ENCODE data around the gene ST3GAL6. TPM values are rescaled to one million over a fixed set of nuclear protein-coding genes. Genes with fewer than 3 reads are reported as not detected.

ST3GAL6 gene
- total and polyA plus RNA-seq, 2 donors (not counting 3 experiments of a cell fraction or from before 2014, with no cell fraction given) = 13.2 to 35.9 TPM

GRCh38 chr3:98793971-98794370 is 30.8 kb downstream of the ST3GAL6 start:
- Histone ChIP-seq H3K9me1 (replicated peaks; ENCODE audit: control insufficient read depth, extremely low read depth, insufficient read depth, low read length) (no peaks in the 10 kb centered on the region), H3K9ac (replicated peaks; ENCODE audit: extremely low read depth, insufficient read depth, low read length) (no peak overlapping the region), H3K36me3 (ENCODE audit: control insufficient read depth in 2 of 2, extremely low read depth in 1 of 2, insufficient read depth in 2 of 2, low read length in 2 of 2) (peaks cover 6 to 9% of the 10 kb centered on the region in 2 experiments), H3K4me2 (ENCODE audit: insufficient read depth, low read length) (no peak overlapping the region), H3K27ac (ENCODE audit: insufficient read depth, low read depth, low read length) (no peak overlapping the region), H3K4me3 (replicated peaks in 1 of 3; ENCODE audit: insufficient read depth in 1 of 3, low read depth in 1 of 3, low read length in 3 of 3) (no peak overlapping the region), H2AFZ (ENCODE audit: low read depth, low read length) (no peak overlapping the region), H3K27me3 (ENCODE audit: control insufficient read depth in 2 of 2, insufficient read depth in 2 of 2, low read length in 2 of 2) (no peaks in the 10 kb centered on the region), H3K79me2 (ENCODE audit: control insufficient read depth, insufficient read depth, low read length) (no peaks in the 10 kb centered on the region), H3K4me1 (ENCODE audit: control insufficient read depth, extremely low read depth, insufficient read depth, low read length) (peaks cover 13% of the 10 kb centered on the region), H4K20me1 (replicated peaks; ENCODE audit: control insufficient read depth, extremely low read depth, insufficient read depth, low read length) (no peaks in the 10 kb centered on the region), H3K9me3 (replicated peaks; ENCODE audit: control insufficient read depth, insufficient read depth, low read length) (no peaks in the 10 kb centered on the region)
- no peak for TF ChIP-seq MYC (IDR thresholded peaks at IDR 0.05; ENCODE audit: low read depth, low read length)
- TF ChIP-seq JUN (IDR thresholded peaks at IDR 0.05; ENCODE audit: borderline replicate concordance, insufficient read depth, insufficient read length, low read depth) = no peak
- no peak for TF ChIP-seq MAX (IDR thresholded peaks at IDR 0.05; ENCODE audit: insufficient read depth, insufficient read length)
- no peak for TF ChIP-seq EZH2 (IDR thresholded peaks at IDR 0.05; ENCODE audit: borderline replicate concordance, low read depth, low read length, severe bottlenecking)
- TF ChIP-seq GATA2 (IDR thresholded peaks at IDR 0.05; ENCODE audit: insufficient read depth, insufficient read length, low read depth, low read length) = no peak
- TF ChIP-seq, protein P1, sequence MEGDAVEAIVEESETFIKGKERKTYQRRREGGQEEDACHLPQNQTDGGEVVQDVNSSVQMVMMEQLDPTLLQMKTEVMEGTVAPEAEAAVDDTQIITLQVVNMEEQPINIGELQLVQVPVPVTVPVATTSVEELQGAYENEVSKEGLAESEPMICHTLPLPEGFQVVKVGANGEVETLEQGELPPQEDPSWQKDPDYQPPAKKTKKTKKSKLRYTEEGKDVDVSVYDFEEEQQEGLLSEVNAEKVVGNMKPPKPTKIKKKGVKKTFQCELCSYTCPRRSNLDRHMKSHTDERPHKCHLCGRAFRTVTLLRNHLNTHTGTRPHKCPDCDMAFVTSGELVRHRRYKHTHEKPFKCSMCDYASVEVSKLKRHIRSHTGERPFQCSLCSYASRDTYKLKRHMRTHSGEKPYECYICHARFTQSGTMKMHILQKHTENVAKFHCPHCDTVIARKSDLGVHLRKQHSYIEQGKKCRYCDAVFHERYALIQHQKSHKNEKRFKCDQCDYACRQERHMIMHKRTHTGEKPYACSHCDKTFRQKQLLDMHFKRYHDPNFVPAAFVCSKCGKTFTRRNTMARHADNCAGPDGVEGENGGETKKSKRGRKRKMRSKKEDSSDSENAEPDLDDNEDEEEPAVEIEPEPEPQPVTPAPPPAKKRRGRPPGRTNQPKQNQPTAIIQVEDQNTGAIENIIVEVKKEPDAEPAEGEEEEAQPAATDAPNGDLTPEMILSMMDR (IDR thresholded peaks at IDR 0.05; ENCODE audit: extremely low read depth in 1 of 2, insufficient read depth in 1 of 2, low read depth in 1 of 2, low read length in 2 of 2) = no peak
- TF ChIP-seq POLR2A (IDR thresholded peaks at IDR 0.05; ENCODE audit: low read depth, low read length) = no peak
- no peak for TF ChIP-seq FOS (IDR thresholded peaks at IDR 0.05; ENCODE audit: borderline replicate concordance, insufficient read depth, low read length)
- TF ChIP-seq POLR2AphosphoS5 (IDR thresholded peaks at IDR 0.05; ENCODE audit: insufficient read depth, low read depth, low read length) = no peak
- ChIA-PET CTCF (interaction anchor here (1.1 to 7.2 kb wide), 5 partner anchors 12 to 200 kb away, joined by 4 to 63 read pairs (median 5); no protein-coding TSS in a partner anchor), POLR2A (no interaction called here)
- intact Hi-C loops (cut with micrococcal nuclease) (loop anchor here (5.0 kb wide), 1 partner anchor 192 kb away; no protein-coding TSS in a partner anchor), dilution Hi-C loops (cut with MboI; ENCODE audit: extremely low pct_ligation_motif_present, low sequenced_read_pairs) (no loop called here)
- no TSS peak for BruUV-seq (replicated peaks)
- DNase-seq (ENCODE audit: low read depth, low spot score) (no peak), FAIRE-seq (no peak)

Data from endothelial cell of umbilical vein (primary cell).